Tibial nerve (tissue), 4 donors: Measurements from ENCODE around the gene SPAG9. TPM values are rescaled to one million over a fixed set of nuclear protein-coding genes. Genes with fewer than 3 reads are reported as not detected.

Source experiments
- DNase-seq, 2 donors: peaks; one replicate each; pipeline ENCODE4 v3.0.0-alpha.2; 2019; ENCODE audit warnings: low spot score in 2 of 2
- H3K27ac ChIP-seq, 4 donors: fragments of 200-600 bp; sonication (generic) in 3 of 4; one replicate each; pipeline ENCODE4 v1.5.1; 2017 to 2019; ENCODE audit warnings: mild to moderate bottlenecking in 1 of 4
- H3K27me3 ChIP-seq, 2 donors: fragments of 200-600 bp; sonication (generic) in 1 of 2; one replicate each; pipeline versions ENCODE4 v1.5.1 to v1.6.0; 2017 to 2019
- H3K36me3 ChIP-seq, 3 donors: fragments of 200-600 bp; sonication (generic); one replicate each; pipeline ENCODE4 v1.5.1; 2018 to 2019
- H3K4me1 ChIP-seq, 4 donors: fragments of 200-600 bp; sonication (generic) in 3 of 4; one replicate each; pipeline ENCODE4 v1.5.1; 2017 to 2019
- H3K4me3 ChIP-seq, 4 donors: fragments of 200-600 bp; sonication (generic) in 3 of 4; one replicate each; pipeline ENCODE4 v1.5.1; 2017 to 2019; ENCODE audit warnings: mild to moderate bottlenecking in 1 of 4, moderate library complexity in 1 of 4
- H3K9me3 ChIP-seq, 4 donors: fragments of 200-600 bp; sonication (generic) in 3 of 4; one replicate each; pipeline ENCODE4 v1.5.1; 2017 to 2019
- CTCF ChIP-seq, 5 experiments: fragments of 200-600 bp in 3 of 5; fragments of 450-650 bp in 2 of 5; sonication (generic) in 3 of 5; IDR thresholded peaks; one replicate each; pipeline ENCODE4 v1.5.1; 2016 to 2019; ENCODE audit warnings: antibody characterized with exemption in 5 of 5, mild to moderate bottlenecking in 3 of 5, moderate library complexity in 2 of 5
- EP300 ChIP-seq, 2 donors: sonication (generic); formaldehyde crosslinking; IDR thresholded peaks; one replicate each; pipeline ENCODE4 v1.6.1; 2017; ENCODE audit warnings: antibody characterized with exemption in 2 of 2, mild to moderate bottlenecking in 1 of 2
- POLR2A ChIP-seq, 2 donors: fragments of 450-650 bp; IDR thresholded peaks; one replicate each; pipeline ENCODE4 v1.6.1; 2017; ENCODE audit warnings: antibody characterized with exemption in 2 of 2, mild to moderate bottlenecking in 2 of 2, moderate library complexity in 2 of 2
- WGBS, 2 donors: methylation state at CpG; one replicate each; pipeline ENCODE4 v1.1.5; 2018; 5-methylcytosine and 5-hydroxymethylcytosine counted together
- total RNA-seq, 4 donors: library from RNA; depleted of rRNA; stranded (reverse); fragments of >200 nt; gene quantifications; one replicate each; pipeline ENCODE4 v1.1.0, GENCODE V29; 2016

The SPAG9 gene
- total RNA-seq, 4 donors from 2014 or later, result 145 to 199 (median 165) TPM

GRCh38 chr17:51028176-51028863, 92.3 kb downstream of the SPAG9 start:
- H3K9me3 ChIP-seq, result no peaks in the 10 kb centered on the region
- no peak overlapping the region for H3K27ac ChIP-seq
- peaks cover 0 to 21% (median 3%) of the 10 kb centered on the region in 4 donors for H3K4me1 ChIP-seq
- WGBS, 2 donors, result 96 to 100% methylated on average over 1 of the region's 1 CpG
- no peaks in the 10 kb centered on the region for H3K27me3 ChIP-seq
- peaks cover 0 to 11% (median 0%) of the 10 kb centered on the region in 3 donors for H3K36me3 ChIP-seq
- H3K4me3 ChIP-seq, result no peak overlapping the region
- TF ChIP-seq CTCF (IDR thresholded peaks at IDR 0.05), result no peak
- TF ChIP-seq POLR2A (IDR thresholded peaks at IDR 0.05), result no peak
- no peak for TF ChIP-seq EP300 (IDR thresholded peaks at IDR 0.05)
- no peak for DNase-seq

- Histone ChIP-seq H3K36me3 (peaks cover 0 to 55% (median 4%) of the 10 kb centered on the region in 3 donors), H3K27me3 (no peaks in the 10 kb centered on the region), H3K27ac (no peak overlapping the region), H3K4me1 (peaks cover 0 to 15% (median 0%) of the 10 kb centered on the region in 4 donors), H3K4me3 (no peak overlapping the region), H3K9me3 (no peaks in the 10 kb centered on the region)
- TF ChIP-seq POLR2A (IDR thresholded peaks at IDR 0.05) (no peak), CTCF (IDR thresholded peaks at IDR 0.05) (no peak), EP300 (IDR thresholded peaks at IDR 0.05) (no peak)
- 88 to 90% methylated on average over 6 of the region's 6 CpGs for WGBS, 2 donors
- DNase-seq, result no peak
Measured at GRCh38 chr17:51018541-51018940, 102.1 kb downstream of the SPAG9 start.

GRCh38 chr17:51017270-51017669, 103.4 kb downstream of the SPAG9 start:
- H3K4me1 ChIP-seq, result peaks cover 0 to 15% (median 0%) of the 10 kb centered on the region in 4 donors
- H3K27ac ChIP-seq, result no peak overlapping the region
- no peak overlapping the region for H3K4me3 ChIP-seq
- no peak for DNase-seq
- 88 to 98% methylated on average over 2 of the region's 2 CpGs for WGBS, 2 donors
- no peaks in the 10 kb centered on the region for H3K27me3 ChIP-seq
- TF ChIP-seq POLR2A (IDR thresholded peaks at IDR 0.05), result no peak
- TF ChIP-seq CTCF (IDR thresholded peaks at IDR 0.05), result no peak
- TF ChIP-seq EP300 (IDR thresholded peaks at IDR 0.05), result no peak
- no peaks in the 10 kb centered on the region for H3K9me3 ChIP-seq
- H3K36me3 ChIP-seq, result peaks cover 0 to 68% (median 4%) of the 10 kb centered on the region in 3 donors

- Histone ChIP-seq H3K9me3 (no peaks in the 10 kb centered on the region), H3K27ac (no peak overlapping the region), H3K27me3 (no peaks in the 10 kb centered on the region), H3K4me1 (peaks cover 0 to 15% (median 0%) of the 10 kb centered on the region in 4 donors), H3K4me3 (no peak overlapping the region), H3K36me3 (peaks cover 0 to 73% (median 4%) of the 10 kb centered on the region in 3 donors)
- no peak for TF ChIP-seq EP300 (IDR thresholded peaks at IDR 0.05)
- no peak for TF ChIP-seq CTCF (IDR thresholded peaks at IDR 0.05)
- TF ChIP-seq POLR2A (IDR thresholded peaks at IDR 0.05), result no peak
- DNase-seq, result no peak
- 77 to 79% methylated on average over 1 of the region's 1 CpG for WGBS, 2 donors
Measured at GRCh38 chr17:51016099-51016498, 104.6 kb downstream of the SPAG9 start.

GRCh38 chr17:51015145-51015558, 105.5 kb downstream of the SPAG9 start:
- TF ChIP-seq POLR2A (IDR thresholded peaks at IDR 0.05), result no peak
- H3K4me1 ChIP-seq, result peaks cover 0 to 18% (median 0%) of the 10 kb centered on the region in 4 donors
- H3K9me3 ChIP-seq, result no peaks in the 10 kb centered on the region
- peak overlapping the region in 2 of 4 donors; percentile 8 to 9 for H3K27ac ChIP-seq
- DNase-seq, result no peak
- H3K4me3 ChIP-seq, result no peak overlapping the region
- H3K27me3 ChIP-seq, result no peaks in the 10 kb centered on the region
- peaks cover 0 to 67% (median 4%) of the 10 kb centered on the region in 3 donors for H3K36me3 ChIP-seq
- 13 to 28% methylated on average over 1 of the region's 1 CpG for WGBS, 2 donors
